ENCODE results near the gene ATP5PD.

GRCh38 chr17:75079023-75079373 is 32.2 kb upstream of the ATP5PD start:
- no peak for TF ChIP-seq POLR2A (IDR thresholded peaks at IDR 0.05; ENCODE audit: low read depth, low read length)
- no peak for TF ChIP-seq TAF1 (IDR thresholded peaks at IDR 0.05; ENCODE audit: low read depth, low read length)
- TF ChIP-seq POLR2AphosphoS5 (IDR thresholded peaks at IDR 0.05; ENCODE audit: low read depth, low read length): no peak
- TF ChIP-seq SPI1 (IDR thresholded peaks at IDR 0.05; ENCODE audit: low read depth, low read length): no peak
- TF ChIP-seq POU2F2 (IDR thresholded peaks at IDR 0.05; ENCODE audit: low read depth, low read length): no peak
- TF ChIP-seq PAX5 (IDR thresholded peaks at IDR 0.05; ENCODE audit: insufficient read depth, low read length, severe bottlenecking): no peak
